Astrocyte of the cerebellum (primary cell): ENCODE measurements around the gene TBC1D22A.

Source experiments
- DNase-seq: peaks from one replicate; pipeline ENCODE4 v3.0.0-alpha.2; 2011; ENCODE audit warnings: low read depth
- H3K4me3 ChIP-seq: 2 replicates; pipeline ENCODE4 v1.5.1; 2011; ENCODE audit warnings: mild to moderate bottlenecking, low read depth, low read length, moderate library complexity
- CTCF ChIP-seq: IDR thresholded peaks from 2 replicates; pipeline ENCODE4 v1.5.1; 2012; ENCODE audit warnings: low read length, low read depth, moderate library complexity, mild to moderate bottlenecking; ENCODE audit errors: missing control alignments
- in situ Hi-C: cut with HindIII; loops from 2 replicates; pipeline ENCODE4 v1.10.0; 2017; ENCODE audit warnings: low sequenced_read_pairs

Gene TBC1D22A

GRCh38 chr22:47042861-47043496 is 280.5 kb downstream of the TBC1D22A start:
- TF ChIP-seq CTCF: no peak
- no peak for DNase-seq
- in situ Hi-C loops: no loop called here
- H3K4me3 ChIP-seq: no peak overlapping the region

GRCh38 chr22:47043835-47044721 is 281.6 kb downstream of the TBC1D22A start:
- H3K4me3 ChIP-seq: no peak overlapping the region
- no peak for DNase-seq
- TF ChIP-seq CTCF: no peak
- in situ Hi-C loops: no loop called here

- DNase-seq: no peak
- TF ChIP-seq CTCF: no peak
- in situ Hi-C loops: no loop called here
- no peak overlapping the region for H3K4me3 ChIP-seq
These were observed 282.5 kb downstream of the TBC1D22A start for GRCh38 chr22:47044722-47045535.

- in situ Hi-C loops: no loop called here
- no peak for TF ChIP-seq CTCF
- no peak overlapping the region for H3K4me3 ChIP-seq
- no peak for DNase-seq
These were observed 283.4 kb downstream of the TBC1D22A start for GRCh38 chr22:47045691-47046410.

GRCh38 chr22:47046411-47047065 is 284.1 kb downstream of the TBC1D22A start:
- in situ Hi-C loops: no loop called here
- no peak for DNase-seq
- no peak for TF ChIP-seq CTCF
- no peak overlapping the region for H3K4me3 ChIP-seq
